Nephron (organoid): ENCODE data around the gene ATP6V0B.

Experiments used
- H3K27ac Mint-ChIP-seq, 3 experiments: 2 replicates each; pipeline ENCODE4 v1.8.0; 2020; ENCODE audit warnings: mixed read lengths in 3 of 3, mild to moderate bottlenecking in 2 of 3, moderate library complexity in 1 of 3
- H3K27me3 Mint-ChIP-seq: 2 replicates; pipeline ENCODE4 v1.8.0; 2021; ENCODE audit warnings: low read depth, mild to moderate bottlenecking, moderate library complexity, mixed read lengths
- H3K36me3 Mint-ChIP-seq: 2 replicates; pipeline ENCODE4 v1.8.0; 2020; ENCODE audit warnings: low read depth, mixed read lengths
- H3K4me1 Mint-ChIP-seq: 2 replicates; pipeline ENCODE4 v1.8.0; 2020; ENCODE audit warnings: mixed read lengths
- H3K4me3 Mint-ChIP-seq, 3 experiments: 2 replicates each; pipeline ENCODE4 v1.8.0; 2020; ENCODE audit warnings: mild to moderate bottlenecking in 3 of 3, mixed read lengths in 3 of 3, moderate library complexity in 2 of 3
- H3K9me3 Mint-ChIP-seq: 2 replicates; pipeline ENCODE4 v1.8.0; 2020; ENCODE audit warnings: mixed read lengths
- TF ChIP-seq, protein P1 (sequence below), 3 experiments: fragments of 200-600 bp; sonication (generic); IDR thresholded peaks; one replicate each; pipeline ENCODE4 v1.5.0; 2021; ENCODE audit warnings: antibody characterized with exemption in 3 of 3; ENCODE audit not compliant: unreplicated experiment in 3 of 3

ATP6V0B gene

DNA sequence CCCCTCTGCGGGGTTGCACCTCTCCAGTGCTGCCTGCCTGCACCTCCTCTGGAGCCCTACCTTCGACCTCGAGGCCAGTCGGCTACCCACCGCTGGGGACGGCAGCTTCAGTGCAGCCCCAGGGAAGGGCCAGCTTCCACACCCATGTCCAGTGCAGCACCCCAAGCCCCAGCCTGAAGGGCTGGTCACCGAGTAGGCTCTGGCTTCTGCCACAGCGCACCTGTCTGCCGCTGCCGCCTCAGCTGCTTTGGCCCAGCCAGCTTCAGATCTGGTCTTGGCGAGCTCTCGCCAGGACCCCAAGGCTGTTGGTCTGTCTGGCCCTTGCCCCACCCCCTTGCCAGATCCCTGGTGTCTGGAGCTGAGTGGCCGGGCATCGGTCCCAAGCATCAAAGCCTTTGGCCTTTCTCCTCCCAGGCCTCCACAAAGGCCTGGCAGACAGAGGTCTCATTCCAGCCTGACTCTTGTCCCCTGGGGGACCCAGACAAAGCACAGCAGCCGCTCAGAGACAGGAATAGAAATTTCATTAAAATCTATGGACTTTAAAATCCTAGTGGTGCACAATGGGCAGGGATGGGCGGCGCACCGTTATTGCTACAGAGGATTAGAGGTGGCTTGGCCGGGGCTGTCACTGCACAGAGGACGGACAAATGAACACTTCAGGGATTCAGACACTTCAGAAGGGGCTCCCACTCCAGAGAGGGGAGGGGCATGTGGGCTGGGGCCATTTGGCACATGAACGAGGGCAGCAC is 21.4 kb downstream of the ATP6V0B start:
- Mint-ChIP-seq H3K9me3 (no peaks in the 10 kb centered on the region), H3K4me1 (peaks cover 15% of the 10 kb centered on the region), H3K4me3 (no peak overlapping the region), H3K36me3 (peaks cover 7% of the 10 kb centered on the region), H3K27ac (peak overlapping the region in 1 of 3 experiments; percentile 46), H3K27me3 (peaks cover 6% of the 10 kb centered on the region)
- TF ChIP-seq, protein P1, sequence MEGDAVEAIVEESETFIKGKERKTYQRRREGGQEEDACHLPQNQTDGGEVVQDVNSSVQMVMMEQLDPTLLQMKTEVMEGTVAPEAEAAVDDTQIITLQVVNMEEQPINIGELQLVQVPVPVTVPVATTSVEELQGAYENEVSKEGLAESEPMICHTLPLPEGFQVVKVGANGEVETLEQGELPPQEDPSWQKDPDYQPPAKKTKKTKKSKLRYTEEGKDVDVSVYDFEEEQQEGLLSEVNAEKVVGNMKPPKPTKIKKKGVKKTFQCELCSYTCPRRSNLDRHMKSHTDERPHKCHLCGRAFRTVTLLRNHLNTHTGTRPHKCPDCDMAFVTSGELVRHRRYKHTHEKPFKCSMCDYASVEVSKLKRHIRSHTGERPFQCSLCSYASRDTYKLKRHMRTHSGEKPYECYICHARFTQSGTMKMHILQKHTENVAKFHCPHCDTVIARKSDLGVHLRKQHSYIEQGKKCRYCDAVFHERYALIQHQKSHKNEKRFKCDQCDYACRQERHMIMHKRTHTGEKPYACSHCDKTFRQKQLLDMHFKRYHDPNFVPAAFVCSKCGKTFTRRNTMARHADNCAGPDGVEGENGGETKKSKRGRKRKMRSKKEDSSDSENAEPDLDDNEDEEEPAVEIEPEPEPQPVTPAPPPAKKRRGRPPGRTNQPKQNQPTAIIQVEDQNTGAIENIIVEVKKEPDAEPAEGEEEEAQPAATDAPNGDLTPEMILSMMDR (IDR thresholded peaks at IDR 0.05; ENCODE audit: unreplicated experiment in 3 of 3): no peak

DNA sequence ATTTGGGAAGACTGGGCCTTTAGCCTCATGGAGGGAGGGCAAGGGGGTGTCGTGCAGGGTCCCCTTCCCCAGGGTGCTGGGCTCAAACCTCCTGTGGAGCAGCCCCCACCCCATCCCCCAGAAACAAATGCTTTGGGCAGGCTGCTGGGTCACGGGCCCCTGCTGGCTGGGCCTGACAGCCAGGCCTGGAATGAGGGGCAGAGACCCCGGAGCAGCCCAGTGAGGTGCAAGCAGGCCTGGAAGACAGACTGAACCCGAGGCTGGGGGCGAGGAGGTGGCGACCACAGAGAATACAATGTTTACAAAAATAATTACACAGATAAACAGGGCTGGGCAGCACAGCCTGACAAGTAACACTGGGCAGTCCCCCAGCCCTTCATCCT is 22.0 kb downstream of the ATP6V0B start:
- TF ChIP-seq, protein P1 (IDR thresholded peaks at IDR 0.05; ENCODE audit: unreplicated experiment in 3 of 3): no peak
- Mint-ChIP-seq H3K4me3 (no peak overlapping the region), H3K36me3 (peaks cover 11% of the 10 kb centered on the region), H3K9me3 (no peaks in the 10 kb centered on the region), H3K4me1 (peaks cover 15% of the 10 kb centered on the region), H3K27ac (peak overlapping the region in 1 of 3 experiments; percentile 46), H3K27me3 (peaks cover 6% of the 10 kb centered on the region)

DNA sequence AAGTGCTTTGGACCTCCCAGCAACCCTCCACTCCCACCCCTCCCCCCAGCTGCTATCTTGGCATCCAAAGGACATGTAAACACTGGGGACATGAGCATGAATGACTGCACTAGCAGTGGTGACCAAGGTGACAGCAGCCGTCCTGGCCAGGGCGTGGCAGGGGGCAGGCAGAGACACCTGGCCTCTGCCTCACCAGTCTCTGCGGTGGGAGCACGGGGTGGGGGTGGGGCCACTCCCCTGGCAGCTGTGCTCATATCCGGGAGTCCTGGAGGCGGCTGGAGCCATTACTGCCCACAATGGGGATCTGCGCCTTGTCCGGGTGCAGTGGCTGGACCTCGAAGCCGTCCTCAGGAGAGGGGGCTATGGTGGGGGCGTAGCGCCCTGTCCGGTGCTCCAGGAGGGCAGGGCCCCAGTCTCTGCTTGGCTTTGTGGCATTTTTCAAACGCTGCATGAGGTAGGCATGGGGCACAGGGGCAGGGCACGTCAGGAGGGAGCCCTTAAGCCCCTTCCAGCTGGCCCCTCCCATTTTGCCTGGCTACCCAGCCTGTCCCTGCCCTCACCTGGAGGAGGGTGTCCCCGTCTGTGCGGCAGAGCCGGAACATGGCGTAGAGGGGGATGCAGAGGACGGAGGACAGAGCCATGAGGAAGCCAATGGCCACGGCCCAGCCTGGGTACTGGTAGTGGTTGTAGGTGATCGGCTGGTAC is 22.7 kb downstream of the ATP6V0B start:
- Mint-ChIP-seq H3K9me3 (no peaks in the 10 kb centered on the region), H3K27me3 (peaks cover 6% of the 10 kb centered on the region), H3K4me1 (peaks cover 15% of the 10 kb centered on the region), H3K4me3 (no peak overlapping the region), H3K27ac (no peak overlapping the region), H3K36me3 (peaks cover 15% of the 10 kb centered on the region)
- TF ChIP-seq, protein P1 (IDR thresholded peaks at IDR 0.05; ENCODE audit: unreplicated experiment in 3 of 3): no peak

DNA sequence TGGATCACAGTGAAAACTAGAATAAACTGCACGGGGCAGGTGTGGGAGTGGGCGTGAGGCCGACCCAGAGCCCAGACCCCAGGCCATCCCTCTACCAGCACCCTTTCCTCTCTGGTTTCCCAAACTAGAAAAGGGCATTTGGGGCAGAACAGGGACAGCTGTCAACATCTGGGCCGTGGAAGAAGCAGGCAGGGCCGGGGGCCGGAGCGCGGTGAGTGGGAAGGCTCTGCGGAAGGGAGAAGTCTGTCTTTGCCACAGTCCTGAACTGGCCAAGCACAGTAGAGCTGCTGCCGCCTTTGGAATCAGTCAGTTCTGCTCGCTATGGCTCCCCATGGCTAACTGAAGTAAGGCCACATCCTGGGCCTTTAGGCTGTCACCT is 23.2 kb downstream of the ATP6V0B start:
- Mint-ChIP-seq H3K36me3 (peaks cover 15% of the 10 kb centered on the region), H3K27ac (no peak overlapping the region), H3K4me3 (no peak overlapping the region), H3K27me3 (peaks cover 6% of the 10 kb centered on the region), H3K9me3 (no peaks in the 10 kb centered on the region), H3K4me1 (peaks cover 10% of the 10 kb centered on the region)
- TF ChIP-seq, protein P1 (IDR thresholded peaks at IDR 0.05; ENCODE audit: unreplicated experiment in 3 of 3): no peak

DNA sequence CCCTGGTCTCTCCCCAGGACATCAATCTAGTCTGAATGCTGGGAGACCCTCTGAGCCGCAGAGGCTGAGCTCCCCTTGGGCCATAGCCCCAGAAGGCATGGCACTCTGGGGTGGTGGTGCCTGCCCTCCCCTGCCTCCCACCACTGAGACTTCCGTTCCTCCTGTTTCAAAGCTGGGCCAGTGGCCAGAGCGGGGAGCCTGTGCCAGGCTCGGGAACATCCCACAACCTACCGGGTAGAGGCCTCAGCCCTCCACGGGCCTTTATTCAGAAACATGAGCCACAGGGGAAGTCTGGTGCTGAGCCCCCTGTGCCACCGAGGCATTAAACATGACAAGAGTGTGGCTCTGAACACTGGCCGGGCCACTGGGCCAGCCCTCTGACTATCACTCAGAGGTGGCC is 24.7 kb downstream of the ATP6V0B start:
- no peak overlapping the region for H3K27ac Mint-ChIP-seq
- H3K4me1 Mint-ChIP-seq: peaks cover 10% of the 10 kb centered on the region
- H3K4me3 Mint-ChIP-seq: no peak overlapping the region
- no peaks in the 10 kb centered on the region for H3K9me3 Mint-ChIP-seq
- peaks cover 15% of the 10 kb centered on the region for H3K36me3 Mint-ChIP-seq
- H3K27me3 Mint-ChIP-seq: peaks cover 6% of the 10 kb centered on the region
- TF ChIP-seq, protein P1 (IDR thresholded peaks at IDR 0.05; ENCODE audit: unreplicated experiment in 3 of 3): no peak
